EH (cell line): ENCODE results near the gene PIK3C2A.

Experiments
- DNase-seq: peaks from one replicate; pipeline ENCODE4 v3.0.0-alpha.2; 2015; ENCODE audit warnings: low read depth

The PIK3C2A gene

DNA sequence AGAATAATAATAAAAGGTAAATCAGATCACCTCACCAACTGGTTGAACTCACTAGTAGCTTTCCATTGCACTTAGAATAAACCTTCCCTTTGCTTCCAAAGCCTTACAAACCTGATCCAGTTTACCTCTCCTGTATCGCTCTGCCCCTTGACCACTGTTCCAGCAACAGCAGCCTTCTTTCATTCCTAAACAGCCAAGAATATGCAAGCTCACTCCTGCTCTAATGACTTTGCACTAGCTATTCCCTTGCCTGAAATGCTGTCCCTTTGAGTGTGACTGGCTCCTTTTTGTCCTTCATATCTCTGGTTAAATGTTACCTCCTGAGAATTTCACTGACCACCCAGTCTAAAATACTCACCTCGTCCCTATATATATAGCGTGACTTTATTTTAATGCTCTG, 9.6 kb upstream of the PIK3C2A start:
- no peak for DNase-seq

DNA sequence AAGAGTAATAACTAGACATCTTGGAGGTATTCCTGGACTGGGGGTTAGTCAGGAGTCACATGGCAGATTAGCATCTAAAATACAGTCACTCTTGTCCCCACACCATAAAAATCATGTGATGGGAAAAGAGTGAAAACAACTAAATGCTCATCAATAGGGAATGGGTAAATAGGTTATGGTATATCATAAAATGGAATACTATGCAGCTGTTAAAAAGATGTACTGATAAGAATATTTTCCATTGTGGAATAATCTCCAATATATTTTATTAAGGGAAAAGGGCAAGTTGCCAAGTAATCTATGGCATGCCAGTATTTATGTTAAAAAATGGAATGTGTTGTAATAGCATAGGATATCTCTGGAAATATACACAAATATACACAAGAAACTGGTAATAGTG, 6.6 kb upstream of the PIK3C2A start:
- DNase-seq: no peak

DNA sequence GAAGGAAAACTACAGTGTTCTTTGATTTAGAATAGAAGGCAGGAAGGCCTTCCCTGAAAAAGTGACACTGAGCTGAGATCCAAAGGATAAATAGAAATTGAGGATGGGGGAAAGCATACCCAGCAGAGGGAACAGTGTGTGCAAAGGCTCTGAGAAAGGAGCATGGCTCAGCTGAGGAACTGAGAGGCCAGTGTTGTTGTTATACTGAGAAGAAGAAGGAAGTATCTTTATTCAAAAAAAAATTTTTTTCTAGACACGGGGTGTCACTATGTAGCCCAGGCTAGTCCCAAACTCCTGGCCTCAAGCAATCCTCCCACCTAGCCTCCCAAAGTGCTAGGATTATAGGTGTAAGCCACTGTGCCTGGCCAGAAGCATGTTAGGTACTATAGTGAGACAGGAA, 3.5 kb upstream of the PIK3C2A start:
- no peak for DNase-seq

DNA sequence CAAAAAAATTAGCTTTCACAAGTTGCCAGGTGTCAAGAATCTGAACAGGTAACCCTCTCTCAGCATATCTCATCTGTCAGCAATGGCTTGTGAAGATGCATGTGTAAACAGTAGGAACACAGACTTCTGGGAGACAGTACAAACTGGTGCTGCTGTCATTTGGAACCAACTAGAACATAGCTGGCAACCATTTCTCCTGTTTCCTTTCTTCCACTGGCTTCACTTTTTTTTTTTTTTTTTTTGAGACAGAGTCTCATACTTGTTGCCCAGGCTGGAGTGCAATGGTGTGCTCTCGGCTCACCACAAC, 2.1 kb upstream of the PIK3C2A start:
- DNase-seq: no peak

DNA sequence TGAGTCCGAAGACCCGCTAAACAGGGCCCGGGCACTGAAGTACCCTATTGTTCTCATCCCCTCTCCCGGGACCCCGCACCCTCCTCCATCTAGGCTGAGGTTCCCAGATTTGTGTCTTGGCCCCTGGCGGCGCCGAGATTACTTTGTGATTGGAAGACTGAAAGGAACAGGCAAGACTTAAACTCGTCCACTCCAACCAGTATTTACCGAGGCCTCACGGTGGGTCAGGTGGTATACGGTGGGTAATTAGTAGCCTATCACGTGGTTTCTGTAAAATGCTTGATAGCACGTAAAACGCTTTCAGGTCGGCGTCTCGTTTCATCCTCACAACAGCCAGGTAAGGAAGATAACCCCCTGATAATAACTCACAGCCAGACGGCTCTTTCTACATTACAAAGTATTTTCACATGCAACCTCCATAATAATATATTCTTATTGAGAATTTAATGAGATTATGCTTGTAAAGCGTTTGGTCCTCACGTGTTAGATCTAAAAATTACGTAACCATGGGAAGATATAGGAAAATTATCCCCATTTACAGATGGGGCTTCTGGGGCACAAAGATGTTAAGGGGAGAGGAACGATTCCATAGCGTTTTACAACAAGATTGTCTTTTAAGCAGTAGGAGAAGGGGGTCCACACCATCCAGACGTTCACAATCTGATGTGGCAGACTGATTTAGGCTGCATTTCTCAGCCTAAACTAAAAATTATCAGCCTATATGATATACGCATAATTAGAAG, 642 bp upstream of the PIK3C2A start:
- peak; percentile 60 for DNase-seq

DNA sequence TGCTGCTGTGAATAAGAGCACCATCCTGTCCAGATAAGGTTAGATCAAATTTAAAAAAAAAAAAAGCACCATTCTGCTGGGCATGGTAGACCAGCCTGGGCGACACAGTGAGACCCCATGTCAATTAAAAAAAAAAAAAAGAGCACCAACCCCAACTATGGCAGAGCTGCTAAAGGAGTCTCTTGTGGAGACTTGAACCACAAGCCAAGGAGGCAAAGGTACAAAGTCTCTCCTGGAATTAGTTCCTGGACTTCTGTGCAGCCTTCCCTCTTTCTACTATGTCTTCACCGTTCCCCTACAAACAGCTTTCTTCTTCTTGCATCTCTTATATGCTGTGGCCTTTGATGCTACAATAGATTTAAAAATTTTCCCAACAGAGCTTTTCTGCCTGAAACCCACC, 1.3 kb downstream of the PIK3C2A start:
- no peak for DNase-seq

DNA sequence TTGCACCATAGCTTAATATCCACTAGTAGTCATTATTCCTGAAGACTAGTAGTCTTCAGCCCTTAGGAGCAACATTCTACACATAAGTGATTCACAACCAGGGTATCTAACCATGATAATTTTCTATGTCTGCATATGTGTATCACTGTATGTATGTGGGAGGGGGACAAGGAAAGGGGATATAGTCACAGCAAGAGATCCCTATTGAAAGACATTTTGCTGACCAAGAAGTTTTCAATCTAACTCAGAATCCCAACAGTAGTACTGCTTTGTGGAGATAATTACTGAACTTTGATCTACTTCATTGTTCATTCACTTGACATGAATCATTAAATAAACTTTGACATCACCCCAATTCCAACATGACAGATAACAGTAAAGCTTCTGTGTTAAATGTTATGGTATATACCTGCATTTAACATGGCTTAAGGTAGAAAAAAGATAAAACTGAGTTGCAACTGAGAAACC, 10.3 kb downstream of the PIK3C2A start:
- peak; percentile 49 for DNase-seq

DNA sequence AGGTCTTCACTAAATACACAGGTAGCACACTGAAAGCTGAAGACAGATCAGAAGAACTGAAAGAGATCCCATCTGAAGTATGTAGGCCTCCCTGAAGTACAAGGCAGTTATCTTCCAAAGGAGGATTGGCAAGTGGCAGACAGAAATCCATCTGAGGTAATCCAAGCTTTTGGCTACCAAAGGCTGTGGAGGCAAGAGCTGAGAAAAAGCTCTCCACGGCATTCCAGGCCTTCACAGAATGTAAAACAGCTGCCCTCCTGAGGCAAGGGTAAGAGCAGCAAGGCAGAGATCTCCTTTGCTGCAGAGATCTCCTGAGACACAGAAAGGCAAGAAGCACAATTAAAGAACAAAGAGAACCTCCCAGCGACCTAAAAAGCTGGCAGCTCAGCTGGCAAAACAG, 19.1 kb downstream of the PIK3C2A start:
- DNase-seq: peak; percentile 17

DNA sequence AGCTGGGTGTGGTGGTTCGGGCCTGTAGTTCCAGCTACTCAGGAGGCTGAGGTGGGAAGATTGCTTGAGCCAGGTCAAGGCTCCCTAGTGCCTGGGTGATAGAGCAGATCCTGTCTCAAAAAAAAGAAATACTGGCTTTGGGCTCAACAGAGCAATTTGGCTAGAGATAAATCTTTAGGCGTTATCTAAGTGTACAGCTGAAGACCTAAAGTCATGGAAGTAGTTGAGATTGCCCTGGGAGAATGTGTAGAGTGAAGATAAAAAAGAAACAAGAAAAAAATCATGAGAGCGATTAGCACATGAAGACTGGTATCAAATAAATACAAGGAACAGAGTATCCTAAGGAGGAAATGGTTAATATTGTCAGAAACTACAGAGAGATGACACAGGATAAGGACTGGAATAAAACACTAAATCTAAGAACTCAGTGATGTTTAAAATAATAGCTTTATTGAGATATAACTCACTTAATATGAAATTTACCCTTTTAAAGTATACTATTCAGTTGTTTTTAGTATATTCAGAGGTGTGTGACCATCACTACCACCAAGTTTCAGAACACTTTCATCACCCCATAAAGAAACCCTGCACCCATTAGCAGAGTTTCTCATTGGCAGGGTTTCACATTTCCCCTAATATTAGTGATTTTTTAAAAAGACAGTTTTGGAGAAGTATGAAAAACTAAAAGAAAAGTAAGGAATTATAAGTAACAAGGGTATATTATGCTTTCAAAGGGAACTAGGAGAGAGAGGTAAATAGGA, 20.7 kb downstream of the PIK3C2A start:
- no peak for DNase-seq

DNA sequence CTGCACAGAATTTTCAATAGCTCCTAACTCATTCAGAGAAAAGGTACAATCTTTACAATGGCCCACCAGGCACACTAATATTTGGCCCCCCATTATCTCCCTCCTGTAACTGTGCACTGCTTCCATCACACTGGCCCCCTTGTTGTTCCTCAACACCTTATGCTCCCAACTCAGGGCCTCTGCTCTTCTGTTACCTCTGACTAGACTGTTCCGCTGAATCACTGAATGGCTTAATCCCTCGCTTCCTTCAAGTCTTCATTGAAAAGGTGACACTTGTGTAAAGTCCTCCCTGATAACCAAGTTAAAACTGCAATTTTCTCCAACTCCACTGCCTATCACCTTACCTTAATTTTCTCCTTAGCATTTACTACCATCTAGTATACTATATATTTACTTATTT, 21.8 kb downstream of the PIK3C2A start:
- DNase-seq: no peak

DNA sequence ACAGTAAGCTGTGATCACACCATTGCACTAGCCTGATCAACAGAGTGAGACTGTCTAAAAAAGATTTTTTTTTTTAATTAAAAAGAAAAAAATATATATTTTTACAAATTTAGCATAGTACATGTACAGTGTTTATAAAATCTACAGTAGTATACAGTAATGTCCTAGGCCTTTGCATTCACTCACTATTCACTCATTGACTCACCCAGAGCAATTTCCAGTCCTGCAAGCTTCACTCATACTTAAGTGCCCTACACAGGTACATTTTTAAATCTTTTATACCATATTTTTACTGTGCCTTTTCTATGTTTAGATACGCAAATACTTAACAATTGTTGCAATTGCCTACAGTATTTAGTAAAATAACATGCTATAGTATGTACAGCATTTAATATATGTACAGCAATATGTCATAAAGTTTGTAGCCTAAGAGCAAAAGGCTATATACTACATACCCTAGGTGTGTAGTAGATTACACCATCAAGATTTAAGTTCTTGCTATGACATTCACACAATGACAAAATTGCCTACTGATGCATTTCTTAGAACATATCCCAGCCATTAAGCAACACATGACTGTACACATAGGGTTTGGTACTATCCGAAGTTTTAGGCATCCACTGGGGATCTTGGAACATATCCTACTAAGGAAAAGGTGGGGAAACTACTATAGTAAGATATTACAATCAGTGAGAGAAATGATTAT, 22.8 kb downstream of the PIK3C2A start:
- no peak for DNase-seq

DNA sequence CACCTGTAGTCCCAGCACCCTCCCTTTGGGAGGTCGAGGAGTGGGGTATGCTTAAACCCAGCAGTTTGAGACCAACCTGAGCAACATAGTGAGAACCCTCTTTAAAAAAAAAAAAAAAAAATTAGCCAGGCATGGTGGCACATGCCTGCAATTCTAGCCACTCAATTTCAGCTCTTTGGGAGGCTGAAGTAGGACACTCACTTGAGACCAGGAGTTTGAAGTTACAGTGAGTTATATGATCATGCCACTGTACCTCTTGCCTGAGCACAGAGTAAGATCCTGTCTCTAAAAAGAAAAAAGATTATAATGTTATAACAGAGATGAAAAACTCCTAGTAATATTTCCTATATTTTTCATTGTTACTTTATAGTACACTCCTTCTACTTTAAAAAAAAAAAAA, 23.9 kb downstream of the PIK3C2A start:
- DNase-seq: no peak

DNA sequence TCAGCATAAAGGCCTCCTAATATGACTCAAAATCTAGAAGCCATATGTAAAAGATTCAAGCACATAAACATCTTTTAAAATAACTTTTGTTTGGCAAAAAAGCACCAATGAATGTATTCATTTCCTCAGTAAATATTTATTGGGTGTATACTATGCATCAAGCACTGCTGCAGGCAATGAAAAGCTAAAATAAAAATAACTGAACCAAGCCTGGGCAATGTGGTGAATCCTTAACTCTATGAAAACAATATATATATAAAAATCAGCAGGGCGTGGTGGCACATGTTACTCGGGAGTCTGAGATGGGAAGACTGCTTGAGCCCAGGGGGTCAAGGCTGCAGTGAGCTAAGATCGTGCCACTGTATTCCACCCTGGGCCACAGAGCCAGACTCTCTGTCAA, 27.8 kb downstream of the PIK3C2A start:
- no peak for DNase-seq

DNA sequence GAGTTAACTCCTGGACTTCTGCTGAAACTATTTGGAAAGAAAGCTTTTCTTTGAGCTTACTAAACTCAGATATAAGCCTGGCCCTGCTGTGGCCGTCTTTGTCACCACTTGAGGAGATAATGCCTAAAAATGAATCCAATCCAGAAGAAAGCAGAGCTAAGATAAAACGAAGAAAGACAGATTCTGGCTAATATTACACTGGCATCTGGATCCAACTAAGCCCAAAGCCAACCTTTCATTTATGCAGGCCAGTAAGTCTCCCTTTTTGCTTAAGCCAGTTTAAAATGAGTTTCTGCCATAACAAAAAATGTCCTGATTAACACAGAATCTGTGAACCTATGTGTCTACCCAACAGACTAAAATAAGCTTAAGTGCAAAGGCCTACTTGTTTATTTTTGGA, 34.5 kb downstream of the PIK3C2A start:
- DNase-seq: no peak

DNA sequence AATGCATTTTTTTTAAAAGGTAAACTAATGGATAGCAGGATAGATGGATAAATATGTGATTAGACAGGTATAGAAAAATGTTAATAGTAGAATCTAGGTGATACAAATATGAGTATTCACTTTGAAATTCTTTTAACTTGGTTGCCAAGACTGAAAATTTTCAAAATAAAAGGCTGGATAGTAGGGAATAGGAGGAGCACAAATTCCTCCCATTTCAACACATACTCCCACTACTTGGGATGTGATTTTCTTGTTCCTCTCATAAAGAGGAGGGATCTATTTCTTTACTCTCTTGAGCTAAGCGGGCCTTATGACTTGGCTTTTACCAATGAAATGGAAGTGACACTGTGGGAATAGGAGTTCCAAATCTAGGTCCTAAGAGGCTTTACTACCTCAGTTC, 35.9 kb downstream of the PIK3C2A start:
- DNase-seq: peak; percentile 16

DNA sequence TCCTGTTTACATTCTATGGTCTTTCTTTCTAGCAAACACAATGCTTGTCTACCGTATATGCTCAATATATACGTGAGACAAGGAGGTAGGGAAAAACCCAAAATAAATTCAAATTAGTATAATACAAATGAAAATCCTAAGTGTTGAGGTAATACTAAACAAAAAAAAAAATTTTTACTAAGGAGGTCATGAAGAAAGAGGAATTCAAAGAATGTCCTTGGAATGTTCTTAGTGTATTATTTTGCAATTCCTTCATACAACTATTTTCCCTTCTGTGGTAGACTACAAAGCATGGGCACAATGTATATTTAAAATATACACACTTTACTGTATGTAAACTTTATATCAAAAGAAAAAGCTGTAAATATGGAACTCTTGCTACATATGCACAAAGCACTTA, 36.4 kb downstream of the PIK3C2A start:
- DNase-seq: peak; percentile 71

DNA sequence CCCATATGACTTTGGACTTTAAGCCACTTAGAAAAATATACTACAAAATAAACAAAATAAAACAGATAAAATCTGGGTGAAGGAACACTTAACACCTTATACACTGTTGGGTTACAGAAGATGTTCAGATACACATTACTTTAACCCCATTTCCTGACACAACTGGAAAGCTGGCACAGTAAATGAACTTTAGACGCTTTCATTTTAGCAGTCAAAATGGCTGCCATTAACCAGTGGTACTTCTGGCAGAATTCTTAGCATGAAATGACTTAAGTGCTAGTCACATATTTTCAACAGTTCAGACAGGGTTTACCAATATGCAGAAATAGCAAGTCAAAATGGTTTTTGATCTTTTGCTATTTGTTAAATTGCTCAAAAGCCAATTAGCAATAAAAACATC, 37.9 kb downstream of the PIK3C2A start:
- no peak for DNase-seq

DNA sequence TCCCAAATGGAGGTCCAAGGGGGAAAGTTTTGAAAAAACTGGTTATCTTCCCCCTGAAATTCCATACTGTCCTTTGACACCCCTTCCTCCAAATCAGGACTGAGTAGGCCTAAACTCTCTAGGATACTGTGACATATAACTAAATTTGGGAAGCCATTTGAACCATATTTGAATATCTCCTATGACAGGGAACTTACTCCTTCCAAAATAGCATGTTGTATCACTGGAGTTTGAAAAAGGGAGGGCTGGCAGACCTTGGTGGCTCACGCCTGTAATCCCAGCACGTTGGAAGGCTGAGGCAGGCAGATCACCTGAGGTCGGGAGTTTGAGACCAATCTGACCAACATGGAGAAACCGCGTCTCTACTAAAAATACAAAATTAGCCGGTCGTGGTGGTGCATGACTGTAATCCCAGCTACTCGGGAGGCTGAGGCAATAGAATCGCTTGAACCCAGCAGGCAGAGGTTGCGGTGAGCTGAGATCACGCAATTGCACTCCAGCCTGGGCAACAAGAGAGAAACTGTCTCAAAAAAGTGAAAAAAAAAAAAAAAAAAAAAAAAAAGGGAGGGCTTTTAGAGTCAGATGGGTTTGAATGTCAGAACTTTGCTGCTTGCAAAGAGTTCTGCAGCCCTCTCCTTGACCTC, 42.4 kb downstream of the PIK3C2A start:
- no peak for DNase-seq

DNA sequence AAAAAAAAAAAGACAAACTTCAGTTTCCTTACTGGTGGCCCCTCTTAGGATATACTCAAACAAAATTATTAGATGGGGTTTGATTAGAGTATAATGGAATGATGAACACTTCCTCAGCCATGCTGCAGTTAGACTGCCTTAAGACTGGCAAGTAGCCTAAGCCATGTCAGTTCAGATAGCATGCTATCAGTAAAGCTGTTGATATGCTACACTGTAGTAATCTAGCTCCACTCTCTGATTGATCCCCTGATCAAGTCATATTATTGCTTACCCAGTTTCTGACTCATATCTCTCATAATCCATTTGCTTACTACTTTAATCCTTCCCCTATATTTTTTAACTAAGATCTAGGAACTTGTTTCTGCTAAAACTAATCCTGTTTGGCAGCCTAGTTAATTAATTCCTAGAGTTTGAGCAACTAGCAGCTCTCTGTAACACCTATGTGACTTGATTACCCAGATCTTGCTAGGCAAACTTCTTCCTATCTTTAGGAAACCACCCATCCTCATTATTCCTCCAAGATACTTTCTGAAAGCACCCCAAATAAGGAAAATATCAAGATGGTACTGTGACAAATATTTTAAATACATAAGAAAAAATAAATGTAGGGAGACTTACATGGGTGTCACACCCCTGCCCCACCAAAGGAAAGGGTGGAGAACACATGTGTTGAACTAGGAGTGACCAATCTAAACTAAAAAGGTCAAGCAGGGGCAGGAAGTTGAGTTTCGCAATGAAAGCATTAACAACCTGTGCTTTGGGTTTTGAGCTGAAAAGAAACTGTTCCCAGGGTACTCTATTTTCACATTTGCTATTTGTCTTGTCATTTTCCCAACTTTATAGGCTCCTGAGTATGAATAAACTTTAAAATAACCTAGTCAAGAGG, 43.2 kb downstream of the PIK3C2A start:
- peak; percentile 40 for DNase-seq

DNA sequence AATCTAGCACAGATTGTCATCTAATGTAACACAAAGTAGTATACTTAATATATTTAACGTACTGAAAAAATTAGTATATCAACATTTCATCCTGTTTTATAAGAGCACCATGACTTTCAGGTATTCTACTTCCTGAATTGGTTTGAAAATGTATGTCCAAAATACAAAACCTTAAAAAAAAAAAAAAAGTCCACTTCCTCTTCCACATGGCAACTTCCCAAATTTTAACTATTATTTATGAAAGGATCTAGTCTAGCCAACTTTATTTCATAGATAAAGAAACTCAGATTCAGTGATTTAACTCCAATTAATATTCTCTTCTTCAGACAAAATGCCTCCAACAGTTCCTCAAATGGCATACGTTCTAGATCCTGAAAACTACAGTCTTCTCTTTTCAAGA, 44.0 kb downstream of the PIK3C2A start:
- DNase-seq: no peak

DNA sequence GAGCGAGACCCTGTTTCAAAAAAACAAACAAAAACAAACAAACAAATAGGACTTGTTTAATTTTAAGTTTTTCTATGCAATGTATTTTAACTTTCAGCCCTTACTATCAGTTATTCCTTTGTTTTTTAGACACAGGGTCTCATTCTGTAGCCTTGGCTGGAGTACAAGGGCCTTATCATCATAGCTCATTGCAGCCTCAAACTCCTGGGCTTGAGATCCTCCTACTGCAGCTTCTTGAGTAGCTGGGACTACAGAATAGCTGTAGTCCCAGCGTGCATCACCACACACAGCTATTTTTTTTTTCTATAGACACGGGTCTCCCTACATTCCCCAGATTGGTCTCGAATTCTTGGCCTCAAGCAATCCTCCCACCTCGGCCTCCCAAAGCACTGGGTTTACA, 44.5 kb downstream of the PIK3C2A start:
- no peak for DNase-seq

DNA sequence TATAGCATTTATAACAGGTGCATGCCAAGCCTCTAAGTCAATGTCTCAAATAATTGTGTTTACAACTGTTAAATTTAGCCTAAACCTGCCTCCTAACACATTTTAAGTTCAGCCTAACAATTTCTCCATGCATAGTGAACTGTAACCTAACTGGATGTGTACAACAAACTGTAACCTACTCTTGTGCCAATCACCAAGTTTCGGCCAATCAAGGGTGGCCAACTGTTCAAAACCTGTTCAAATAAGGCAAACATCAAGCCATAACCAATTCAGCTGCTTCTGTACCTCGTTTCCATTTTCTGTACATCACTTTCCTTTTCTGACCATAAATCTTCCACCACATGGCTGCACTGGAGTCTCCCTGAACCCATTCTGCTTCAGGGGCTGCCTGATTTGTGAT, 45.4 kb downstream of the PIK3C2A start:
- no peak for DNase-seq
